ENCODE results near the gene CNOT4. TPM values are rescaled to one million over a fixed set of nuclear protein-coding genes. Genes with fewer than 3 reads are reported as not detected.

CNOT4 gene
- total and polyA plus RNA-seq, 2 of the 4 experiments (the other 2 are of a cell fraction): 7.0 to 8.1 TPM

GRCh38 chr7:135342887-135343286 is 167.0 kb downstream of the CNOT4 start:
- H3K56ac ChIP-seq (ENCODE audit: extremely low read depth, insufficient read depth, low read length): 0 out of 2 replicates have a peak overlapping the region, but pooled peaks have one; percentile 4
- ChIA-PET CTCF (no interaction called here), POLR2A (ENCODE audit: unreplicated experiment) (no interaction called here)
- no peak; the same call in 1 of the 2 replicates for ATAC-seq (ENCODE audit: low read depth)
- no peaks in the 10 kb centered on the region for H4K20me1 ChIP-seq (ENCODE audit: insufficient read depth, low read length)
- WGBS, 2 experiments (ENCODE audit: extremely low coverage in 2 of 2, insufficient read length in 1 of 2): 9% methylated on average over 7 of the region's 10 CpGs; no CpG with 5 or more reads in 1 of the 2 experiments
- H3K9me1 ChIP-seq (ENCODE audit: insufficient read depth, low read length): no peaks in the 10 kb centered on the region
- H4K8ac ChIP-seq (ENCODE audit: low read depth in 2 of 2, low read length in 2 of 2): no peak overlapping the region
- no peak overlapping the region for H2AK9ac ChIP-seq (replicated peaks; ENCODE audit: low read depth, low read length, poor library complexity)
- no peak overlapping the region for H2BK5ac ChIP-seq (ENCODE audit: low read depth, low read length, poor library complexity, severe bottlenecking)
- no peak overlapping the region for H3K9ac ChIP-seq (ENCODE audit: low read depth, low read length)
- in situ Hi-C loops (cut with MboI; ENCODE audit: low sequenced_read_pairs) (no loop called here), intact Hi-C loops (cut with micrococcal nuclease) (no loop called here), dilution Hi-C loops (cut with HindIII; ENCODE audit: low sequenced_read_pairs, unreplicated experiment) (no loop called here)
- TF ChIP-seq ELK1 (IDR thresholded peaks at IDR 0.05; ENCODE audit: borderline replicate concordance, low read depth, low read length) (no peak), CTCF (conservative IDR thresholded peaks at IDR 0.05; ENCODE audit: low read depth, low read length) (no peak), RCOR1 (IDR thresholded peaks at IDR 0.05; ENCODE audit: insufficient replicate concordance, low read length) (no peak), CHD1 (IDR thresholded peaks at IDR 0.05; ENCODE audit: low read depth, low read length) (no peak), BHLHE40 (IDR thresholded peaks at IDR 0.05; ENCODE audit: low read depth, low read length) (no peak), MAFK (IDR thresholded peaks at IDR 0.05; ENCODE audit: low read depth, low read length) (no peak), SMC3 (IDR thresholded peaks at IDR 0.05; ENCODE audit: low read depth, low read length) (no peak), MAZ (IDR thresholded peaks at IDR 0.05; ENCODE audit: borderline replicate concordance, low read depth, low read length) (no peak), RFX5 (IDR thresholded peaks at IDR 0.05; ENCODE audit: low read depth, low read length) (no peak), FOS (IDR thresholded peaks at IDR 0.05; ENCODE audit: low read depth, low read length) (no peak), RAD21 (IDR thresholded peaks at IDR 0.05; ENCODE audit: low read length) (no peak), NFE2L2 (IDR thresholded peaks at IDR 0.05; ENCODE audit: low read depth, low read length) (no peak)
- TF ChIP-seq, protein P1, sequence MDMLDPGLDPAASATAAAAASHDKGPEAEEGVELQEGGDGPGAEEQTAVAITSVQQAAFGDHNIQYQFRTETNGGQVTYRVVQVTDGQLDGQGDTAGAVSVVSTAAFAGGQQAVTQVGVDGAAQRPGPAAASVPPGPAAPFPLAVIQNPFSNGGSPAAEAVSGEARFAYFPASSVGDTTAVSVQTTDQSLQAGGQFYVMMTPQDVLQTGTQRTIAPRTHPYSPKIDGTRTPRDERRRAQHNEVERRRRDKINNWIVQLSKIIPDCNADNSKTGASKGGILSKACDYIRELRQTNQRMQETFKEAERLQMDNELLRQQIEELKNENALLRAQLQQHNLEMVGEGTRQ (IDR thresholded peaks at IDR 0.05; ENCODE audit: low read depth, low read length): no peak
- H3K4me1 ChIP-seq (ENCODE audit: control insufficient read depth, insufficient read depth, low read length): no peaks in the 10 kb centered on the region
- H2AK5ac ChIP-seq (ENCODE audit: low read depth, low read length): no peak overlapping the region
- no TSS peak for BruUV-seq (replicated peaks)
- H3K4ac ChIP-seq (ENCODE audit: low read depth, low read length): no peak overlapping the region
- H3K18ac ChIP-seq (ENCODE audit: low read depth, low read length): no peak overlapping the region
- DNase-seq: peak; percentile 5
- H3K23ac ChIP-seq (ENCODE audit: low read depth, low read length): no peak overlapping the region
- H2BK20ac ChIP-seq (ENCODE audit: low read depth, low read length): no peak overlapping the region
- H2AFZ ChIP-seq (replicated peaks; ENCODE audit: low read length, poor library complexity): no peak overlapping the region
- no peaks in the 10 kb centered on the region for H3K9me3 ChIP-seq (ENCODE audit: control insufficient read depth, insufficient read depth, low read length)
- no peak overlapping the region for H2BK120ac ChIP-seq (ENCODE audit: low read depth, low read length)
- H3K14ac ChIP-seq (replicated peaks; ENCODE audit: low read depth, low read length): no peak overlapping the region
- no peak overlapping the region for H2BK15ac ChIP-seq (ENCODE audit: low read depth, low read length)
- no peak overlapping the region for H4K91ac ChIP-seq (ENCODE audit: insufficient read depth, low read depth, low read length)
- H4K5ac ChIP-seq (ENCODE audit: low read depth, low read length): no peak overlapping the region
- H3K36me3 ChIP-seq (ENCODE audit: control insufficient read depth, insufficient read depth, low read length): no peaks in the 10 kb centered on the region
- no peak overlapping the region for H3K4me2 ChIP-seq (ENCODE audit: low read depth, low read length)
- no peak overlapping the region for H3K4me3 ChIP-seq (ENCODE audit: insufficient read depth, low read depth, low read length)
- H3K27ac ChIP-seq (ENCODE audit: insufficient read depth, low read length): no peak overlapping the region
- H3K27me3 ChIP-seq (ENCODE audit: control insufficient read depth, insufficient read depth, low read length): peaks cover 15% of the 10 kb centered on the region
- no peaks in the 10 kb centered on the region for H3K79me1 ChIP-seq (ENCODE audit: low read depth in 1 of 2, low read length in 2 of 2)

All from IMR-90 (cell line).